HEK293T (cell line): ENCODE results near the gene NR2C1.
A peak's percentile ranks its signal among the peaks of the same experiment; 100 is the strongest.

Source experiments
- CTCF ChIA-PET: fragments of 350-600 bp; formaldehyde crosslinking; extraction: SDS; loops from one replicate; lab custom pipeline; 2021; ENCODE audit warnings: antibody characterized with exemption, inconsistent platforms; lab: Yijun Ruan, JAX
- POLR2A ChIA-PET: fragments of 350-600 bp; formaldehyde crosslinking; extraction: SDS; loops from one replicate; lab custom pipeline; 2020; ENCODE audit warnings: antibody characterized with exemption, inconsistent platforms; lab: Yijun Ruan, JAX
- DNase-seq: peaks from one replicate; pipeline ENCODE4 v3.0.0; 2012; ENCODE audit warnings: mixed read lengths; ENCODE audit errors: extremely low spot score
- ARNT ChIP-seq: fragments of 450-650 bp; IDR thresholded peaks from 2 replicates; pipeline ENCODE4 v1.6.1; 2017; ENCODE audit warnings: mild to moderate bottlenecking
- BHLHE40 ChIP-seq: fragments of 450-650 bp; IDR thresholded peaks from 2 replicates; pipeline ENCODE4 v1.6.1; 2016; ENCODE audit warnings: mild to moderate bottlenecking, moderate library complexity, borderline replicate concordance
- CTBP1 ChIP-seq: fragments of 450-650 bp; IDR thresholded peaks from 2 replicates; pipeline ENCODE4 v1.6.1; 2016; ENCODE audit warnings: borderline replicate concordance
- ELF4 ChIP-seq: fragments of 450-650 bp; IDR thresholded peaks from 2 replicates; pipeline ENCODE4 v1.6.1; 2017; ENCODE audit warnings: antibody characterized with exemption
- FOXA1 ChIP-seq: fragments of 450-650 bp; IDR thresholded peaks from 2 replicates; pipeline ENCODE4 v1.6.1; 2016; ENCODE audit warnings: mild to moderate bottlenecking
- FOXK2 ChIP-seq: fragments of 450-650 bp; IDR thresholded peaks from 2 replicates; pipeline ENCODE4 v1.6.1; 2016; ENCODE audit warnings: mild to moderate bottlenecking
- FOXM1 ChIP-seq: fragments of 450-650 bp; IDR thresholded peaks from 2 replicates; pipeline ENCODE4 v1.6.1; 2017; ENCODE audit warnings: mild to moderate bottlenecking, borderline replicate concordance
- HDGF ChIP-seq: fragments of 450-650 bp; IDR thresholded peaks from 2 replicates; pipeline ENCODE4 v1.6.1; 2017; ENCODE audit warnings: antibody characterized with exemption, borderline replicate concordance
- L3MBTL2 ChIP-seq: fragments of 450-650 bp; conservative IDR thresholded peaks from 2 replicates; pipeline ENCODE4 v1.6.1; 2016; ENCODE audit warnings: mild to moderate bottlenecking
- LEF1 ChIP-seq: fragments of 450-650 bp; IDR thresholded peaks from 2 replicates; pipeline ENCODE4 v1.6.1; 2017; ENCODE audit warnings: mild to moderate bottlenecking, borderline replicate concordance
- NFRKB ChIP-seq: fragments of 450-650 bp; IDR thresholded peaks from 2 replicates; pipeline ENCODE4 v1.6.1; 2016; ENCODE audit warnings: mild to moderate bottlenecking, moderate library complexity
- PKNOX1 ChIP-seq: fragments of 450-650 bp; IDR thresholded peaks from 2 replicates; pipeline ENCODE4 v1.6.1; 2016
- SP1 ChIP-seq: fragments of 450-650 bp; IDR thresholded peaks from 2 replicates; pipeline ENCODE4 v1.6.1; 2017
- SUZ12 ChIP-seq: fragments of 450-650 bp; IDR thresholded peaks from 2 replicates; pipeline ENCODE4 v1.6.1; 2016; ENCODE audit warnings: mild to moderate bottlenecking
- TARDBP ChIP-seq: fragments of 450-650 bp; IDR thresholded peaks from 2 replicates; pipeline ENCODE4 v1.6.1; 2016
- ZNF384 ChIP-seq: fragments of 450-650 bp; IDR thresholded peaks from 2 replicates; pipeline ENCODE4 v1.6.1; 2016

Gene NR2C1

GRCh38 chr12:95016120-95016519 is 57.3 kb downstream of the NR2C1 start:
- TF ChIP-seq L3MBTL2 (no peak), ZNF384 (no peak), LEF1 (no peak), BHLHE40 (no peak), NFRKB (no peak), ARNT (no peak), CTBP1 (no peak), FOXA1 (no peak), HDGF (no peak), PKNOX1 (no peak), TARDBP (no peak), FOXM1 (no peak), ELF4 (no peak), SUZ12 (no peak), SP1 (no peak)
- ChIA-PET CTCF (interaction anchor here (0.9 kb wide), 1 partner anchor 22 kb away, joined by 3 read pairs; no protein-coding TSS in a partner anchor), POLR2A (interaction anchor here (3.2 kb wide), 1 partner anchor 13 kb away, joined by 14 read pairs; the partner anchor contains the start of gene NDUFA12)
- DNase-seq = no peak

GRCh38 chr12:95014554-95014953 is 58.9 kb downstream of the NR2C1 start:
- TF ChIP-seq PKNOX1 (no peak), BHLHE40 (no peak), ZNF384 (no peak), FOXA1 (no peak)
- ChIA-PET POLR2A (interaction anchor here (3.2 kb wide), 1 partner anchor 11 kb away, joined by 14 read pairs; the partner anchor contains the start of gene NDUFA12), CTCF (no interaction called here)
- DNase-seq = no peak

GRCh38 chr12:95006206-95006605 is 67.2 kb downstream of the NR2C1 start:
- TF ChIP-seq NFRKB = no peak
- no peak for TF ChIP-seq L3MBTL2
- TF ChIP-seq LEF1 = no peak
- TF ChIP-seq ZNF384 = no peak
- no peak for TF ChIP-seq SUZ12
- TF ChIP-seq HDGF = no peak
- no peak for TF ChIP-seq FOXA1
- TF ChIP-seq FOXM1 = no peak
- TF ChIP-seq PKNOX1 = no peak
- no peak for TF ChIP-seq ELF4
- no peak for TF ChIP-seq TARDBP
- no peak for TF ChIP-seq BHLHE40
- no peak for TF ChIP-seq FOXK2
- TF ChIP-seq SP1 = no peak
- no peak for TF ChIP-seq ARNT
- CTCF ChIA-PET = no interaction called here
- no peak for DNase-seq
- POLR2A ChIA-PET = no interaction called here

- no peak for TF ChIP-seq LEF1
- TF ChIP-seq L3MBTL2 = no peak
- no peak for TF ChIP-seq FOXK2
- TF ChIP-seq BHLHE40 = no peak
- TF ChIP-seq TARDBP = no peak
- TF ChIP-seq PKNOX1 = no peak
- no peak for TF ChIP-seq SUZ12
- no peak for TF ChIP-seq ELF4
- TF ChIP-seq ZNF384 = no peak
- no peak for TF ChIP-seq FOXA1
- no peak for TF ChIP-seq HDGF
- TF ChIP-seq ARNT = no peak
- no peak for TF ChIP-seq CTBP1
- TF ChIP-seq NFRKB = no peak
- TF ChIP-seq SP1 = no peak
- TF ChIP-seq FOXM1 = no peak
- no peak for DNase-seq
- ChIA-PET CTCF (interaction anchor here (0.6 kb wide), 1 partner anchor 32 kb away, joined by 6 read pairs; no protein-coding TSS in a partner anchor), POLR2A (interaction anchor here (1.0 kb wide), 1 partner anchor 58 kb away, joined by 4 read pairs; no protein-coding TSS in a partner anchor)
Measured at GRCh38 chr12:95004610-95005009, 68.8 kb downstream of the NR2C1 start.

GRCh38 chr12:95003921-95004272 is 69.5 kb downstream of the NR2C1 start:
- DNase-seq = no peak
- POLR2A ChIA-PET = interaction anchor here (0.6 to 1.4 kb wide), 24 partner anchors 10 to 471 kb away, joined by 3 to 15 read pairs (median 4); partner anchors contain the start of genes METAP2 and NR2C1
- CTCF ChIA-PET = interaction anchor here (0.6 to 1.0 kb wide), 4 partner anchors 31 to 360 kb away, joined by 3 to 6 read pairs (median 3); no protein-coding TSS in a partner anchor
- TF ChIP-seq FOXA1 (no peak), LEF1 (no peak), HDGF (no peak), TARDBP (no peak), L3MBTL2 (peak; percentile 84), PKNOX1 (no peak), FOXK2 (no peak), SUZ12 (no peak)
